ENCODE measurements around the gene TMEM123.

TMEM123 gene

GRCh38 chr11:102452461-102453301, at the start of gene TMEM123:
Gene TMEM123, minus strand, starts transcription at chr11:102452765. Its CDS starts 142 bp downstream, at chr11:102452623.
- peak; percentile 31 for DNase-seq

DNA sequence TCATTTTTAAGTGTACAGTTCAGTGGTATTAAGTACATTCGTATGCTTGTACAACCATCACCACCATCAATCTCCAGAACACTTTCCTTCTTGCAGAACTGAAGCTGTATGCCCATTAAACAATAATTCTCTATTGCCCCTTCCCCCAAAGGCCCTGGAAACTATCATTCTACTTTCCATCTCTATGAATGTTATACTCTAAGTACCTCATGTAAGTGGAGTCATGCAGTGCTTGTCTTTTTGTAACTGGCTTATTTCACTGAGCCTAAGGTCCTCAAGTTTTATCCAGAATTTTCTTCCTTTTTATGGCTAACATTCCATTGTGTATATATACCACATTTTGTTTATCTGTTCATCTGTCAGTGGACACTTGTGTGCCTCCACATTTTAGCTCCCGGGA, 48.3 kb upstream of the TMEM123 start:
- no peak for DNase-seq

DNA sequence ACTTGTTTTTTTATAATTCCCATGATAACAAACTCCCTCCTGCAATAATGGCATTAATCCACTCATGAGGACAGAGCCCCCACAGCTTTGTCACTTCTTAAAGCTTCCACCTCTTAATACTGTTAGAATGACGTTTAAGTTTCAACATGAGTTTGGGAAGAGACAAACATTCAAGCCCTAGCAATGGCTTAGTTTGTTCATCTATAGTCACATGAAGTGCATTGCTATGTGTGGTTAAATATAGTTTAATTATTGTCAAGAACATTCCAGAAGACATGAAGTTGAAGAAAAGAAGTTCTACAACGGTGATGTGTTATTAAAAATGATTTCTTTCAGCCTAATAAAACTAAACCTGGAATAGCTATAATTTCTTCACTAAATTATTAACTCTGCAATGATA, 47.4 kb upstream of the TMEM123 start:
- DNase-seq = no peak

- DNase-seq = no peak
Measured at GRCh38 chr11:102499151-102499550, 46.6 kb upstream of the TMEM123 start.

DNA sequence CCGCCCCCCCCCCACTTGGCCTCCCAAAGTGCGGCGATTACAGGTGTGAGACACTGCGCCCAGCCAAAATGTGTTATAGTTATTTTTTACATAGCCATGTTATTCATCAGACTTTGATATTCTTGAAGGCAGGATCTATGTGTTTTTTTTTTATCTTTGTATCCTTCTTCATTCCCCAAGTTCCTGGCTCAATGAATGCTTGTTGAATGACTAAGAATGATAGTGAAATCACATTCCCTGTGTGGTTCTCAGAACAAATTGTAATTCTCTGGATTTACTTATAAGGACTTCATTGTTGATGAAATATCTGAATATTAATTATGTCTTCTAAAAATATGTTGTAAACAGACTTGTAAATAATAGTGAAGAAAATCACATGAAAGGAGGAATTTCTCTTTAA, 44.5 kb upstream of the TMEM123 start:
- no peak for DNase-seq

GRCh38 chr11:102495161-102496042, 42.8 kb upstream of the TMEM123 start:
- DNase-seq = no peak

- no peak for DNase-seq
Measured at GRCh38 chr11:102494216-102494615, 41.7 kb upstream of the TMEM123 start.

DNA sequence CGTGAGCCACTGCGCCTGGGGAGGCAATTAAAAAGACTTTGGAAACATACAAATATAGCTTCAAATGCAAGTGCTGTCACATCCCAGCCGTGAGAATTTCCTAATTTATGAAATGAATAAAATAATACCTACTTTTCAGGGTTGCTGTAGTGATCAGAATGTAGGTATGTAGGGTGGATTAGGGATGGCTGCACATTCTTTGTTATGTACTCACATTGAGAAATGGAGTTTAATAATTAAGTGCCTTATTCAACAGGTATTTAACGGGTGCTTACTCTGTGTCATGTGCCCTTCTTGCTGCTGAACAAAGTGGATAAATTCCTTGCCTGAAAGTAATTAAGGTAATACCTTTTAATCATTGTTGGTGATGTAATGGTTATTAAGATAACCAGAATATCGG, 41.0 kb upstream of the TMEM123 start:
- DNase-seq = no peak

DNA sequence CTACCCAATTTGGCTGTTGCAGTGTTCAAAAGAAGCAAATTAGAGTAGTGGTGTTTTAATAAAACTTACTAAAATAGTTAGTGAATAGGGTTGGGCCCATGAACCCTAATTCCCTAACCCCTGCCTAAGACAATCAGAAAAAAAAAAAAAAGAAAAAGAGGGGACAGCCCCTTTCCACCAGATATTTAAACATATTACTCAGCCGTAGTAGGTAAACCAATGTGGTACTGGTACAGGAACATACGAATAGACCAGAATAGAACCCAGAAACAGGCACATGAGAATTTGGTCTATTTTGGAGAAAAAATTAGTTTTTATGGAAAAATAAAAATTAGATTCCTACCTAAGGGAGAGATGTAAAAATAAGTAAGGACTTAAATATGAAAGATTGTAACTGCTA, 39.4 kb upstream of the TMEM123 start:
- no peak for DNase-seq

DNA sequence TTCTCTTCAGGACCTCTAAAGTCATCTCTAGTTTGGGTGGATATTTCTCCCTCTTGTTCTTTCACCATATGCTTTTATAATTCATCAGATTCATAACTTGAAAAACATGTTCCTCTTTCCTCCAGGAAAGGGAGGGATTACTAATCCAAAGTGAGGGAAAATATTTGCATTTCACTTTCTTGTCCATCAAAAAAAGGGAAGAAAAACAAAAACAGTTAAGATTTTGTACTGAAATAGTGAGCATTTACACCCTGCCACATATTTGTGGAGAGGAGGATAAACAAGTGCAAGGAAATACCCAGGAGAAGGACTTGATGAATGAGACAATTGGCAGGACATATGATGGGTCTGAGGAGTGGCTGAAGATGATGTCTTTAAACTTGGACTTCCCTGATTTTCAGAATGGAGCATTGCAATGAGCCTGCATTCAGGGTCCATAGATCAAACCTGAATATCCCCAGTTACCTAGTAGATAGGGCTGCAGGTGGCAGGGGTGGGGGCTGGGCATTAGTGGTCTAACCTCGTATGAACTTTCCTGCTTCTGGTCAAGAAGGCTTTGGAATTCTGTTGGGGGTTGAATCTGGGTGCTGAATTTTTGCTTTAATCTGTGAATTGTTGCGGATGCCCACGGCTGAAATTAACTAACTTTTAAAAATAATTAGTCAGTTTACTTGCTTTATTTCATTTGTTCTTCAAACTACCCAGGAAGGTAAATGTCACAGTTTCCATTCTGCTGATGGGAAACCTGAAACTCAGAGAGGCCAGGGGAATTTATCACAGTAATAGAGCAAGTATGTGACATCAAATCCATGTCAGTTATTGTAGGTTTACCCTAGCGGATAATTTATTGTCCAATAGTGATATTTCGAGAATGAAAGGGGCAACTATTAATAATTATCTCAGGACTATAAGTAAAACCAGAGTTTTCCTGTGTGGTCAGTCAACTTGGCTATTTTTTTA, 36.9 kb upstream of the TMEM123 start:
- no peak for DNase-seq

DNA sequence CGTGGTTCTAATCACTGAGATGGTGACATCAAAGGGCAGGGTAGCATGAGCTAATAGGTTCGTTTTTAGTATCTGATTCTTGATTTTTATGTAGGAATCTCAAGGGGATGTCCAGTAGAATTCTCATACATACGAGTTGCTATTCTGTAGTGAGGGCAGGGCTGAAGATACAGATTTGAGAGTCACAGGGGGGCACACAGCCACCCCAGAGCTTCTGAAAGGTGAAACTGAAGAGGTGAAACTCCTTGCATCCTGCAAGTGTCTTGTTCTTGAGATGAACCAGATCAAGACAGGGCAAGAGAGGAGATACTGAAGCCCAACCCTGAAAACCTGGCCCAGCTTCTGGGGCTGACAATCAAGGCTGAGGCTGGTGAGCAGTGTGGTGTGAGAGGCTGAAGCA, 35.6 kb upstream of the TMEM123 start:
- no peak for DNase-seq

DNA sequence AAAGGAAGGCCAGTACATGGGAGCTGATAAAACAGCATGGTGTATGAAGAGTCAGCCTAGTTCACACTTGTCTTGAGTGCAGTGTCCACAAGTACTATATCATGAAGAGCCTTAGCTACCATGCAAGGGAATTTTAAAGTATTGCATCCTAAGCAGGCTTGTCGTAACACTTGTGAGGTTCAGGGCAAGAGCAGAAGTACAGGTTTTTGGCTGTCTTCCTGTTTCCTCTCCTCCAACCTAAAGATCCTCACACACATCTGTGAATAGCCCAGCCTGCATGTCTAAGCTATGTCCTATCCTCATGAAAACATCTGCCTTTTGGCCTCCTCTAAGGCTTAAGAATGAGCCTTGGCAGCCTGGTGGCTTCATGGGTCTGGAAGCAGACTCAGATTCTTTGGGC, 34.6 kb upstream of the TMEM123 start:
- no peak for DNase-seq

DNA sequence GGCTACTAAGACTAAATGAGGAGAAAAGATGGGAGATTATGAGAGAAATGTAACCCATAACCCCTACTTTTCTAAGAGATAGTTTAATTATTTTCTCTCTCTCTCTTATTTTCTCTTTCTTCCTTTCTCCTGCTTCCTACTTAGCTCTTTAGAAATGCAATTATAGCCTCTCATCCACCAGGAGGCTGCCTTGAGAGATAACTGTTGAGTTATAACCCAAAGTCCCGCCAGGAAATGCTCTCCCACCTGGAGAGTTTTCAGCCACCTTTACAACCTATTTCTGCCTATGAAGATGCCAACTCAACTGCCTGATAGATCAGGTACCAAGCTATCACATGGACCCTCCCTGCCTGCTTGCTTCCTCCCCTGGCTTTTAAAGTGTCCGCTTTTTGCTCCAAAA, 34.0 kb upstream of the TMEM123 start:
- no peak for DNase-seq

- no peak for DNase-seq
Measured at GRCh38 chr11:102485095-102485722, 32.6 kb upstream of the TMEM123 start.

DNA sequence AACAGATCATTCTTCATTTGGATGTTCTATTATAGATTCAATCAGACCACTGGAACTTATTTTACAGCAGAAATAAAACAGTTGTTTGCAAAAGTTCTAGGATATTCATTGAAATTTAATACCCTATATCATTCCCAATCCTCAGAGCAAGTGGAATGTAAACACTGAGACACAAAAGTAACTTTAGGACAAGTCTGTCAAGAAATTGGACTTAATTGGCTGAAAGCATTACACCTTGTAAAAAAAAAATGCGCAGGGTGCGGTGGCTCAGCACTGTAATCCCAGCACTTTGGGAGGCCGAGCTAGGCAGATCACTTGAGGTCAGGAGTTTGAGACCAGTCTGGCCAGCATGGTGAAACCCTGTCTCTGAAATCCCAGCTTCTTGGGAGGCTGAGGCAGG, 29.9 kb upstream of the TMEM123 start:
- DNase-seq = no peak

DNA sequence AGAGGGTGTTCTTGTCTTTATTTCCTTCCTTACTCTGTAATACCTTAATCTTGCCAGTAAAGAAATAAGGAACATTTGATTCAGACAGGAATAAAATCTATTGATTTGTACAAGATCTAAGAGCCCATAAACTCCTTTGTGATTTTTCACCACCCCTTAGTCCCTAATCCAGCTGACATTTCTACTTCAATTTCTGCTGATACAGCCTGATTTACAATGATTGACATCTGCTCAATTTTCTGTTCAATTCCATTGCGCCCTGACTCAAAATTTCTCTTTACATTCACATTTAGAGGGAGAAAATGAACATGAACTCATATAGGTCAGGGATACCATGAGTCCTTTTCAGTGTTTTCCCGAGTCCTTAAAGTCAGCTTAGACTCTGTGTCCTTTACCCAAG, 27.2 kb upstream of the TMEM123 start:
- DNase-seq = no peak

DNA sequence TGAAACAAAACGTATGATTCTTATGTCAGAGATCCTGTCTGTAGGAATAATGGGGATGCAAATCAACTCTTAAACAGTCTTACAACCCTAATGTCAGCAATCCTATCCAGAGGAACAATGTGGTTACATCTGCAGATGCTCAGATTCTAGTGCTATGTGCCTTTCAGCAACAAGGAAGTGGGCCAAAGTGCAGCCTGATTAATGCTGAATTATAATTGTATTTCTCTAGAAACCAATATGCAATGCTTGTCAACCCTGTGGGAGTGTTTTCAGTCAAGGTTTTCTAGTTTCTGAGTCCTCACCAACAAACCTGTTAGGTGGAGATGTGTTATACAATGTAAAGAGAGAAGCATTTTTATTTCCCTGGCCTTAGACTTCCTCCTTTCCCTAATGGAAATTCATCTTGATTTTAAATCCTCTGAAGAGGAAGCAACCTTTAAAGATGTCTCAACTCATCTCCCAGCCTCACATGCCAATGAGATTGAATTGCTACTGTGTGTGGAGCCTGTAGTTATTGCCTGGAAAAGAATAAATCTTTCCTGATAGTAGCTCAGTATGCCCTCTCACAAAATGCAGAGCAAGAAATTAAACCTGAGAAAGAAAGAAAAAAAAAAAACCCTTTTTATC, 26.2 kb upstream of the TMEM123 start:
- DNase-seq = no peak

DNA sequence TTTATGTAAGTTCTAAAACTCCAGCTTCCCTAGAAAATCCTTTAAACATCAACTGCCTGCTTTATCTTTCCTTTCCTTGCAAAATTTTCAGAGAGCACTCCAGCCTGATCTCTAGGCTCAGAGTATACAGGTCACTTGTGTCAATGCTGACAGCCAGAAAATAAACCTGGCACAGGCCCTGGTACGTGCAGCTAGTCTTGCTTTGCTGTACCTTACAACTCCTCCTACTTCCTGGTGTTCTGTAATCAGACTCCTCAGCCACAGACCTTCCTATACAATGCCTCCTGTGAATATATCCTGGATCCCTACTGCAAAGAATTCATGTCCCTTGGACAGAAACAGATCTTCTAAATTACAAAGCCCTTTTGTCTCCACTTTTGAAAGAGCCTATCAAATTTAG, 24.2 kb upstream of the TMEM123 start:
- DNase-seq = no peak

GRCh38 chr11:102476069-102476468, 23.5 kb upstream of the TMEM123 start:
- DNase-seq = no peak

DNA sequence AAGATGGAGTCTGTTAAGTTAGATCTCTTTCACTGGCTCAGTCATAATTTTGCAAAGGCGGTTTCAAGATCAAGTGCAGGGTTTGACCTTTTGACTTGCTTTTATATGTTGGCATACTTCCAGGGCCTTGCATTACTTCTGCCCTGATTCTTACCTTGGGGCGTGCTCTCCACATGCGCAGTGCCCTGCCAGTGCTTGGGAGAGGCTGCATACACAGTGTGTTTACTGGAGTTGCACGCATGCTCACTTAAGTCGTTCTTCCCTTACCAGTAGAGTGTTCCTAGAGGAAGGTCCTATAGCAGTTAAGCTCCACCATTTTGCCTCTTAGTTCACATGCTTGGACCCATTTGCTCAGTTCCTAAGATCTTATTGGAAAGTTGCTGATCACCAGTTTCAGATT, 21.0 kb upstream of the TMEM123 start:
- DNase-seq = no peak

DNA sequence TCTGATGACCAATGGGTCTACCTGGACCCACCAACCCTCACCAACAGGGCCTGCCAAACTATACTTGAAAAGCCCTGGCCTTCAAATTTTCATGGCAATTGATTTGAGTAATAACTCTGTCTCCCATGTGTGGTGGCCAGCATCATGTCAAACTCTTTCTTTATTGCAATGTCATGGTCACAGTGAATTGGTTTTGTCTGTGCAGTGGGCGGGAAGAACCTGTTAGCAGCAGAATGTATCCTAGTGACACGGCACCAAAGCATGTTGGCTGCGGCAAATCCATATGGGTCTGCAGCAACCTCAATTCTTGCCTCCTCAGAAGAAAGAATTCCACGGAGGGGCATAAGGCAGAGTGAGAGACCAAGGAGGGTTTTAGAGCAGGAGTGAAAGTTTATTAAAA, 19.6 kb upstream of the TMEM123 start:
- DNase-seq = no peak

DNA sequence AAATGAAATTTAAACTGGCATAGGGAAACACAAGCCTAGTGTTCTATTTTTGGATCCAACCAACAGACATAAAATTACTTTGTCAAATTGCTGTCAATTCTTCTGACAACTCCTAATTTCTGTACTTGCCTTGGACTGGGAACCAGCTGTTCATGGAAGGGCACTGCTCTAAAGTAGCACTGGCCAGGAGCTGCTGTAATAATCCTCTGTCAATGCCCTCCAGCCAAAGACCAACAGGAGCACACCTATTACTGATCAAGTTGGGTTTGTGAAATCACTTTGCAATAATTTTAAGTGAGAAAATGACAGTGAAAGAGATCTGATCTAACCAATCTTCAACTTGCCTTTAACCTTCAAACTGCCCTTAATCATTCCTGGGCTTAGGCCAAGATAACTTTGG, 18.9 kb upstream of the TMEM123 start:
- DNase-seq = no peak

Measured in T1000 (cell line).